SK-N-MC (cell line): ENCODE results near the gene TEAD1.
A peak's percentile ranks its signal among the peaks of the same experiment; 100 is the strongest.

Experiments used
- DNase-seq: peaks from one replicate; pipeline ENCODE4 v3.0.0-alpha.2; 2011; ENCODE audit warnings: low read depth, low spot score
- H3K27ac ChIP-seq: fragments of 200-600 bp; sonication (generic); 2 replicates; pipeline ENCODE4 v1.5.1; 2016; ENCODE audit warnings: mixed run types
- H3K36me3 ChIP-seq: fragments of 200-600 bp; sonication (generic); 2 replicates; pipeline ENCODE4 v1.6.1; 2017; ENCODE audit warnings: antibody characterized with exemption, low read length, mixed read lengths; ENCODE audit not compliant: insufficient read depth
- H3K4me3 ChIP-seq: fragments of 200-600 bp; sonication (generic); 2 replicates; pipeline ENCODE4 v1.5.1; 2016
- H3K9ac ChIP-seq: fragments of 200-600 bp; sonication (generic); 2 replicates; pipeline ENCODE4 v1.8.0; 2017; ENCODE audit warnings: mixed run types, mixed read lengths; ENCODE audit not compliant: insufficient read length
- H3K9me3 ChIP-seq: fragments of 200-600 bp; sonication (generic); 2 replicates; pipeline ENCODE4 v1.6.1; 2017; ENCODE audit warnings: low read depth, mild to moderate bottlenecking, antibody characterized with exemption, low read length, moderate library complexity, mixed read lengths
- EZH2 ChIP-seq: fragments of 200-600 bp; sonication (generic); IDR thresholded peaks from one replicate; pipeline ENCODE4 v1.6.1; 2017; ENCODE audit warnings: antibody characterized with exemption
- FOXP2 ChIP-seq: optimal IDR thresholded peaks from 2 replicates; pipeline ENCODE3; 2011; ENCODE audit warnings: mild to moderate bottlenecking, moderate library complexity; ENCODE audit not compliant: insufficient read depth; ENCODE audit errors: extremely low read length, control extremely low read depth
- POLR2AphosphoS5 ChIP-seq: IDR thresholded peaks from 2 replicates; pipeline ENCODE4 v1.6.1; 2012; ENCODE audit warnings: mild to moderate bottlenecking, low read depth, low read length, borderline replicate concordance

TEAD1 gene

DNA sequence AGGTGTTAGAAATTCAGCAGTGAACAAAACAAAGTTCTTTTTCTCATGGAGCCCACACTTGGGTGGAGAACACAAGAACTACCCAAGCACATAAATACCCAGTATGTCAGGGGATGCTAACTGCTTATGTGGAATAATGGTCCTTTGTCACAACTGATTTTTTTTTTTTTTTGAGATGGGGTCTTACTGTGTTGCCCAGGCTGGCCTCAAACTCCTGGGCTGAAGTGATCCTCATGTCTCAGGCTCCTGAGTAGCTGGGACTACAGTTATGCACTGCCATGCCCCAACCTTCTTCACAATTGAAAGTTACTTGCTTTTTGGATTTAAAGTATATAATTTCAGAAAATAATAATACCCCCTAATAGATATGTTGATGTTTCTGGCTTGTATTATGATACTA is 212.3 kb downstream of the TEAD1 start:
- TF ChIP-seq EZH2 (no peak), POLR2AphosphoS5 (no peak), FOXP2 (no peak)
- Histone ChIP-seq H3K36me3 (peaks cover 41% of the 10 kb centered on the region), H3K9me3 (no peaks in the 10 kb centered on the region), H3K4me3 (no peak overlapping the region), H3K9ac (no peak overlapping the region), H3K27ac (no peak overlapping the region)
- DNase-seq, result no peak

DNA sequence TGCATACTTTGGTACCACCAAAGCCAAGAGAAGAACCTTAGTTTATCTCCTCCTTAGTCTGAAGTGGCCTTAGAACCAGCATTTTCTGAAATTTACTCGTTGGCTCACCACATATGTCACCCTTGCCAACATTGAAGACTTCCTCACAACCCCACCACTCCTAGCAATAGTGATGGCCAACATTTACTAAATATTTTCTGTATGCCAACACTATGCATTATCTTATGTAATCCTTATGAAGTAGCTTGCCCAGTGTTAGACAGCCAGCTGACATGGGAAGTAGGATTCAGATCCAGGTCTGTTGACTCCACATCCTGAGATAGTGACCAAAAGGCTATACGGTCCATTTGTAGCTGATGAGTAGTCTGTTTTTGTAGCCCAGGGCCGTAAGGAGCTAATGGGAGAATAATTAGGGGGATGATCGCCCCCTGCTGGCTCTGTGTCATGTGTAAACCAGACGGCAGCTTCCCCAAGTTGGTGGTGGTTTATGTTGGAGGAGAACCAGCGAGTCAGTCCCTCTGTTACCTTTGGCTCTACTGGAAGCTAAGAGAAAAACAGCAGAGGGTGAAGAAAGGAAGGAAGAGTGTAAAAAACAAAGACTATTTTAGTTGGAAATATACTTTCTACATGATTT is 214.4 kb downstream of the TEAD1 start:
- no peak overlapping the region for H3K27ac ChIP-seq
- no peak for TF ChIP-seq FOXP2
- no peak for TF ChIP-seq EZH2
- TF ChIP-seq POLR2AphosphoS5, result no peak
- H3K9ac ChIP-seq, result no peak overlapping the region
- peaks cover 26% of the 10 kb centered on the region; the same call in 1 of the 2 replicates for H3K36me3 ChIP-seq
- H3K9me3 ChIP-seq, result no peaks in the 10 kb centered on the region
- DNase-seq, result peak; percentile 45
- no peak overlapping the region for H3K4me3 ChIP-seq

DNA sequence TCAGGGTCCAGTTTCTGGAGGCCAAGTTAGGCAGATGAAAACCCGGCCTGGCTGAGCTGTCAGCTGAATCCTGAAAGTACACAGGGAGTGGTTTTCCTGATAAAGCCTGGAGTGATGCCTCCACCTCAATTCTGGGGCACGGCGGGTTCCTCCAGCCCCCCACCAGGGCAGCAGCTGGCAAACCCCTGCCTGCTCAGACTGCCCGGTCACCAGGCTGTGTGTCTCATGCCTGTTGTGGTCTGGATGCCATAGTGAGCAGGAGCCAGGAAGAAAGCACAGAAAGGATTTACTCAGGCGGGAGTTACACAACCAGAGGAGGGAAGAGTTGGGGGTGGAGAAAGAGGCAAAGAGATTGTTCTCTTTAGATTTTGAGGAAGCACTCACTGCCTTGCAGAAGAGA is 215.0 kb downstream of the TEAD1 start:
- no peak overlapping the region for H3K27ac ChIP-seq
- peaks cover 28% of the 10 kb centered on the region; the same call in 1 of the 2 replicates for H3K36me3 ChIP-seq
- H3K9ac ChIP-seq, result no peak overlapping the region
- TF ChIP-seq EZH2, result no peak
- no peak for TF ChIP-seq POLR2AphosphoS5
- no peak for TF ChIP-seq FOXP2
- H3K4me3 ChIP-seq, result no peak overlapping the region
- no peaks in the 10 kb centered on the region for H3K9me3 ChIP-seq
- DNase-seq, result no peak

DNA sequence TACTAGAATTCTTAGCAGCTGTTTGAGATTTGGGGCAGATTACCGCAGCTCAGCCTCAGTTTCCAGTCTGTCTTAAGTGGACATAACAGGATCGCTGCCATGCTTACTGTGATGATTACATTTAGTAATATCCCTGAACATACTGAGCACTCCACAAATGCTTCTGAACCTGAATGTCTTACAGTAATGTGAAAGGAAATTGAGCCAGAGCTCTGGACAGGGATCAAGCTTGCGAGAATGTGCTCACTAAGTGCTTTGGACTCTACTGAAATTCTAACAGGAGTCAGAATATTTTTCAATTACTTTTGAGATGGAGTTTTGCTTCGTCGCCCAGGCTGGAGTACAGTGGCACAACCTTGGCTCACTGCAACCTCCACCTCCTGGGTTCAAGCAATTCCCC is 216.3 kb downstream of the TEAD1 start:
- peaks cover 28% of the 10 kb centered on the region; the same call in 1 of the 2 replicates for H3K36me3 ChIP-seq
- no peak for DNase-seq
- H3K9ac ChIP-seq, result no peak overlapping the region
- no peak overlapping the region for H3K4me3 ChIP-seq
- no peak for TF ChIP-seq POLR2AphosphoS5
- TF ChIP-seq EZH2, result no peak
- TF ChIP-seq FOXP2, result no peak
- H3K9me3 ChIP-seq, result no peaks in the 10 kb centered on the region
- H3K27ac ChIP-seq, result no peak overlapping the region

DNA sequence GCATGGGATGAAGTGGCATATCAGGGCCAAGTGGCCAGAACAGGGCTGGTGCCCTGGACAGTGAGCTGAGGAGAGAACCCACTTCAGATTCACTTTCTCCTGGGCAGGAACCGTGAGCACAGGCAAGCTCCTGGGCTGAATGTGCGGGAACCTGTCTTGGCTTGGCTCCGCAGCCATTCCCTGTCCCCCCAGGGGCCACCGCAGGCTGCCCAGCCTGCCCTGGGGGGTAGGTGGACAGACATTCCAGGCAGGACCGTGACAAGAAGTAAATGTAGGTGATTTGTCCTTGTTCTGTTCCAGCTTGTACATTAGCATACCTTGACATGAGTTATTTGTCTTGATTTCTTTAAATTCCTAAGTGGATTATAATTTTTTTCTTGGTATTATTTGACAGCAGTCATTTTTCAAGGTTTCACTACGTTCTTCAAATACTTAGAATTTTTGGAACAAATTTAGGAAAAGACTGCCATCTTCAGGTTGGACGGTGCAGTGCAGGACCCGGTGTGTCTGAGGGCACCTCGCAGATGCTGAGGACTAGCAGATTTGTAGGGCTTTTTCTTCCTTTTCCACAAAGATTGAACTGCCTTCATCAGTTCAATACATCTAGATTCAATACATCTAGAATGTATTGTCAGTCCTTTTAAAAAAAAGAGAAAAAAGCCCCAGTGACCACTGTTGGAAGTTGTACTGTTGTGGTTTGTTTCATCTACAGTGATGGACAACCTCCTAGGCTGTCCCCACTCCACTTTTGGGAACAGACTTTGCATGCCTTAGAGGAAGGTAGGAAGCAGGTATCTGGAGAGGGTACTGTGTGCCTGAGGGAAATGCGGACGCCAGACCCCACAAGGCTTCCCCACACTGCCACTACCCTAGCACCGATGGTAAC is 219.8 kb downstream of the TEAD1 start:
- Histone ChIP-seq H3K27ac (no peak overlapping the region), H3K4me3 (no peak overlapping the region), H3K9me3 (no peaks in the 10 kb centered on the region), H3K9ac (no peak overlapping the region), H3K36me3 (peaks cover 43% of the 10 kb centered on the region; the same call in 1 of the 2 replicates)
- DNase-seq, result peak; percentile 8
- TF ChIP-seq EZH2 (no peak), FOXP2 (no peak), POLR2AphosphoS5 (no peak)

DNA sequence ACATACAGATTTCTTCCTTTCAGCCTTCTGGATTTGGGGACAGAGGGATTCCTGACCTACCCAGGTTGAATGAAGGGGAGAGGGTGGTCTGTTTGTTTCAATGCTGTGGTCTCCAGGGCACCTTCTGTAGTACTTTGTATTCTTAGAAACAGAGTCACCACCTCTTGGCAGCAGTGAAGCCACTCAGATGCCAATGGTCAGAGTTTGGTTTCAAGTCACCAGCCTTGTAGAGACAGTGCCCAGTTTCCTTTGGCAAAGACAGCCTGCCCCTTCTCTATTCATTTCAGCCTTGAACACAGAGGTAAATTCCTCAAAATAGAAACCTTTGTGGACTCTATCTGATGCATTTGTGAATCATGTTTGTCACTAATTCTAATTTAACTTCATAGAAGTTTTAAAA is 223.2 kb downstream of the TEAD1 start:
- Histone ChIP-seq H3K27ac (no peak overlapping the region), H3K36me3 (peaks cover 56% of the 10 kb centered on the region), H3K9ac (no peak overlapping the region), H3K9me3 (no peaks in the 10 kb centered on the region), H3K4me3 (no peak overlapping the region)
- TF ChIP-seq POLR2AphosphoS5 (no peak), EZH2 (no peak), FOXP2 (no peak)
- no peak for DNase-seq

DNA sequence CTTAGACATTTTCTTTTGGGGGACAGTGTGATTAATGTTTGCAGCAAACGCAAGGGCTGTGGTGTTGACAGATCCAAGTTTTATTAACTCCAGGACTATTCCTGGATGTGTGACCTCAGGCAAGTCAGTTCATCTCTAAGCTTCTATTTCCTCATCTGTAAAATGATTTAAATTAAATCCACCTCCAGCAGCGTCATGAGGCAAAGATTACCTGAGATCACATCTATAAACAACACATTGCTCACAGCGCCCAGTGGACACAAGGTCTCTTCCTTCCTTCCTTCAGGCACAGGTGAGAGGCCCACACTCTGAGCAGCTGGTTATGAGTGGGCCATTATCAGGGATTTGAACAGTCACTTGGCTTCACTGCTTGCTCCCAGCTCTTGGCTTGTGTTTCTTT is 223.6 kb downstream of the TEAD1 start:
- TF ChIP-seq EZH2 (no peak), POLR2AphosphoS5 (no peak), FOXP2 (no peak)
- no peak for DNase-seq
- no peaks in the 10 kb centered on the region for H3K9me3 ChIP-seq
- H3K4me3 ChIP-seq, result no peak overlapping the region
- no peak overlapping the region for H3K9ac ChIP-seq
- H3K36me3 ChIP-seq, result peaks cover 60% of the 10 kb centered on the region
- no peak overlapping the region for H3K27ac ChIP-seq

DNA sequence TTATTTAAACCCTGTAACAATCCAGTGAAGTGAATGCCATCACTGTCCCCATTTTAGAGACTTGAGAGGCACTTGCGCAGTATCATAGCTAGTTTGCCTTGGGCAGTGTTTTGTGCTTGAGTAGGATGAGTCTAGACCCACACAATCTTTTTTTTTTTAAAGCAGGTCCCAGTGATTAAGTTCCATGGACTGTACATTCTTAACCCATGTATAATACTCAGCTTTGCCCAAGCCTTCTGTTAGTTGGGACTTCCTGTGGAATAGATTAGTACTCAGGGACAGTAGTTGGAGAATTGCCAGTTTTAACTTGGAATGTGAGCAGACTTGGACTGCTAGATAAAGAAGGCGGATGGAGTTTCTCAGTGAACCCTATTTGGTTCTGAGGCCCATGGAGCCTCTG is 226.3 kb downstream of the TEAD1 start:
- TF ChIP-seq POLR2AphosphoS5 (no peak), EZH2 (no peak), FOXP2 (no peak)
- no peak overlapping the region for H3K4me3 ChIP-seq
- no peak overlapping the region for H3K9ac ChIP-seq
- DNase-seq, result no peak
- H3K36me3 ChIP-seq, result peaks cover 65% of the 10 kb centered on the region
- H3K9me3 ChIP-seq, result no peaks in the 10 kb centered on the region
- H3K27ac ChIP-seq, result no peak overlapping the region

DNA sequence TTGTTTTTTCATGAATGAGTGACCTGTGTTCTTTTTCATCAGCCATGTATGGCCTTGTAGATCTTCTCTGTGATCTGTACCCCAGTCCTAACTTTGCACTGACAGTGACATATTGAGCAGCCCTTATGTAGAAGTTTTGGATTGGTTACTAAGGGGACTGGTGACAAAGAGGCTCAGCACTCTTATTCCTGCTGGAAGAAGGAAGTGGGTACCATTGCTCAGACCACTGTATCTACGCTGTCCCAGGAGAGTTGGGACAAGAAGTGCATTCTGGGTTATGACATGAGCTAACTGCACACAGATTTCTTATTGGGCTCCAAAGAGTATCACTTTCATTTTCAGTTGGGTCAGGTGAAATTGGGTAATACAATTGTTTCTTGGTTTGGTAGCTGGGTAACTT is 227.1 kb downstream of the TEAD1 start:
- Histone ChIP-seq H3K27ac (no peak overlapping the region), H3K4me3 (no peak overlapping the region), H3K9ac (no peak overlapping the region), H3K36me3 (peaks cover 65% of the 10 kb centered on the region), H3K9me3 (no peaks in the 10 kb centered on the region)
- no peak for DNase-seq
- TF ChIP-seq POLR2AphosphoS5 (no peak), EZH2 (no peak), FOXP2 (no peak)
